ENCODE data around the gene PCDHGB6.
"Not testable (repeated sequence)": the region's sequence is repeated elsewhere in the genome, so short reads cannot be mapped to it uniquely, and the experiment has no call there.

DNA sequence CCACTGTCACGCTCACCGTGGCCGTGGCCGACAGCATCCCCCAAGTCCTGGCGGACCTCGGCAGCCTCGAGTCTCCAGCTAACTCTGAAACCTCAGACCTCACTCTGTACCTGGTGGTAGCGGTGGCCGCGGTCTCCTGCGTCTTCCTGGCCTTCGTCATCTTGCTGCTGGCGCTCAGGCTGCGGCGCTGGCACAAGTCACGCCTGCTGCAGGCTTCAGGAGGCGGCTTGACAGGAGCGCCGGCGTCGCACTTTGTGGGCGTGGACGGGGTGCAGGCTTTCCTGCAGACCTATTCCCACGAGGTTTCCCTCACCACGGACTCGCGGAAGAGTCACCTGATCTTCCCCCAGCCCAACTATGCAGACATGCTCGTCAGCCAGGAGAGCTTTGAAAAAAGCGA is 24.9 kb downstream of the PCDHGB6 start:
- TF ChIP-seq, protein P1, sequence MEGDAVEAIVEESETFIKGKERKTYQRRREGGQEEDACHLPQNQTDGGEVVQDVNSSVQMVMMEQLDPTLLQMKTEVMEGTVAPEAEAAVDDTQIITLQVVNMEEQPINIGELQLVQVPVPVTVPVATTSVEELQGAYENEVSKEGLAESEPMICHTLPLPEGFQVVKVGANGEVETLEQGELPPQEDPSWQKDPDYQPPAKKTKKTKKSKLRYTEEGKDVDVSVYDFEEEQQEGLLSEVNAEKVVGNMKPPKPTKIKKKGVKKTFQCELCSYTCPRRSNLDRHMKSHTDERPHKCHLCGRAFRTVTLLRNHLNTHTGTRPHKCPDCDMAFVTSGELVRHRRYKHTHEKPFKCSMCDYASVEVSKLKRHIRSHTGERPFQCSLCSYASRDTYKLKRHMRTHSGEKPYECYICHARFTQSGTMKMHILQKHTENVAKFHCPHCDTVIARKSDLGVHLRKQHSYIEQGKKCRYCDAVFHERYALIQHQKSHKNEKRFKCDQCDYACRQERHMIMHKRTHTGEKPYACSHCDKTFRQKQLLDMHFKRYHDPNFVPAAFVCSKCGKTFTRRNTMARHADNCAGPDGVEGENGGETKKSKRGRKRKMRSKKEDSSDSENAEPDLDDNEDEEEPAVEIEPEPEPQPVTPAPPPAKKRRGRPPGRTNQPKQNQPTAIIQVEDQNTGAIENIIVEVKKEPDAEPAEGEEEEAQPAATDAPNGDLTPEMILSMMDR (conservative IDR thresholded peaks at IDR 0.05; ENCODE audit: low read depth in 2 of 2): not testable (repeated sequence)
- not testable (repeated sequence) for TF ChIP-seq POLR2AphosphoS5 (IDR thresholded peaks at IDR 0.05; ENCODE audit: low read depth); EZH2 (IDR thresholded peaks at IDR 0.05; ENCODE audit: low read depth, unreplicated experiment); CREB1 (CRISPR knock-in tag; IDR thresholded peaks at IDR 0.05; ENCODE audit: low read depth)

All from GM23338 (cell line).